ENCODE results near the gene ATPAF2. TPM values are rescaled to one million over a fixed set of nuclear protein-coding genes. Genes with fewer than 3 reads are reported as not detected.

The ATPAF2 gene
- total and polyA plus RNA-seq, 2 donors (not counting 3 experiments of a cell fraction or from before 2014, with no cell fraction given) = 23.2 to 35.7 TPM

- no peak for TF ChIP-seq MAX (IDR thresholded peaks at IDR 0.05; ENCODE audit: insufficient read depth, insufficient read length)
- Histone ChIP-seq H3K9me1 (replicated peaks; ENCODE audit: control insufficient read depth, extremely low read depth, insufficient read depth, low read length) (no peaks in the 10 kb centered on the region), H3K27me3 (ENCODE audit: control insufficient read depth in 2 of 2, insufficient read depth in 2 of 2, low read length in 2 of 2) (no peaks in the 10 kb centered on the region), H3K9me3 (replicated peaks; ENCODE audit: control insufficient read depth, insufficient read depth, low read length) (no peaks in the 10 kb centered on the region), H2AFZ (ENCODE audit: low read depth, low read length) (no peak overlapping the region), H4K20me1 (replicated peaks; ENCODE audit: control insufficient read depth, extremely low read depth, insufficient read depth, low read length) (no peaks in the 10 kb centered on the region), H3K4me1 (ENCODE audit: control insufficient read depth, extremely low read depth, insufficient read depth, low read length) (no peaks in the 10 kb centered on the region), H3K36me3 (ENCODE audit: control insufficient read depth in 2 of 2, extremely low read depth in 1 of 2, insufficient read depth in 2 of 2, low read length in 2 of 2) (no peaks in the 10 kb centered on the region), H3K4me2 (ENCODE audit: insufficient read depth, low read length) (no peak overlapping the region), H3K4me3 (replicated peaks in 1 of 3; ENCODE audit: insufficient read depth in 1 of 3, low read depth in 1 of 3, low read length in 3 of 3) (no peak overlapping the region), H3K79me2 (ENCODE audit: control insufficient read depth, insufficient read depth, low read length) (no peaks in the 10 kb centered on the region), H3K9ac (replicated peaks; ENCODE audit: extremely low read depth, insufficient read depth, low read length) (no peak overlapping the region), H3K27ac (ENCODE audit: insufficient read depth, low read depth, low read length) (no peak overlapping the region)
- ChIA-PET POLR2A (no interaction called here), CTCF (interaction anchor here (0.9 to 1.0 kb wide), 2 partner anchors 25 to 89 kb away, joined by 3 read pairs; no protein-coding TSS in a partner anchor)
- FAIRE-seq (no peak), DNase-seq (ENCODE audit: low read depth, low spot score) (no peak)
- intact Hi-C loops (cut with micrococcal nuclease) = no loop called here
- no TSS peak for BruUV-seq (replicated peaks)
- dilution Hi-C loops (cut with MboI; ENCODE audit: extremely low pct_ligation_motif_present, low sequenced_read_pairs) = no loop called here
Observed at GRCh38 chr17:17979778-17980177, 59.2 kb downstream of the ATPAF2 start.

GRCh38 chr17:17978481-17979424 is 60.2 kb downstream of the ATPAF2 start:
- Histone ChIP-seq H3K4me2 (ENCODE audit: insufficient read depth, low read length) (no peak overlapping the region), H2AFZ (ENCODE audit: low read depth, low read length) (no peak overlapping the region), H3K9ac (replicated peaks; ENCODE audit: extremely low read depth, insufficient read depth, low read length) (no peak overlapping the region), H3K36me3 (ENCODE audit: control insufficient read depth in 2 of 2, extremely low read depth in 1 of 2, insufficient read depth in 2 of 2, low read length in 2 of 2) (no peaks in the 10 kb centered on the region), H3K9me1 (replicated peaks; ENCODE audit: control insufficient read depth, extremely low read depth, insufficient read depth, low read length) (no peaks in the 10 kb centered on the region), H3K4me1 (ENCODE audit: control insufficient read depth, extremely low read depth, insufficient read depth, low read length) (no peaks in the 10 kb centered on the region), H3K4me3 (replicated peaks in 1 of 3; ENCODE audit: insufficient read depth in 1 of 3, low read depth in 1 of 3, low read length in 3 of 3) (no peak overlapping the region), H3K27ac (ENCODE audit: insufficient read depth, low read depth, low read length) (no peak overlapping the region), H4K20me1 (replicated peaks; ENCODE audit: control insufficient read depth, extremely low read depth, insufficient read depth, low read length) (no peaks in the 10 kb centered on the region), H3K9me3 (replicated peaks; ENCODE audit: control insufficient read depth, insufficient read depth, low read length) (no peaks in the 10 kb centered on the region), H3K27me3 (ENCODE audit: control insufficient read depth in 2 of 2, insufficient read depth in 2 of 2, low read length in 2 of 2) (no peaks in the 10 kb centered on the region), H3K79me2 (ENCODE audit: control insufficient read depth, insufficient read depth, low read length) (no peaks in the 10 kb centered on the region)
- intact Hi-C loops (cut with micrococcal nuclease) (no loop called here), dilution Hi-C loops (cut with MboI; ENCODE audit: extremely low pct_ligation_motif_present, low sequenced_read_pairs) (no loop called here)
- ChIA-PET CTCF (no interaction called here), POLR2A (no interaction called here)
- TF ChIP-seq JUN (IDR thresholded peaks at IDR 0.05; ENCODE audit: borderline replicate concordance, insufficient read depth, insufficient read length, low read depth) (no peak), GATA2 (IDR thresholded peaks at IDR 0.05; ENCODE audit: insufficient read depth, insufficient read length, low read depth, low read length) (no peak), POLR2AphosphoS5 (IDR thresholded peaks at IDR 0.05; ENCODE audit: insufficient read depth, low read depth, low read length) (no peak), MYC (IDR thresholded peaks at IDR 0.05; ENCODE audit: low read depth, low read length) (no peak), POLR2A (IDR thresholded peaks at IDR 0.05; ENCODE audit: low read depth, low read length) (no peak), MAX (IDR thresholded peaks at IDR 0.05; ENCODE audit: insufficient read depth, insufficient read length) (no peak)
- BruUV-seq (replicated peaks) = no TSS peak
- FAIRE-seq (no peak), DNase-seq (ENCODE audit: low read depth, low spot score) (no peak)

All from endothelial cell of umbilical vein (primary cell).